GM10847 (cell line): ENCODE data around the gene UGP2.

Experiments used
- POLR2A ChIP-seq: IDR thresholded peaks from 2 replicates; pipeline ENCODE4 v1.6.1; 2011; ENCODE audit not compliant: insufficient read length; ENCODE audit errors: extremely low read depth

The UGP2 gene

GRCh38 chr2:63853527-63854310, 12.0 kb downstream of the UGP2 start:
- TF ChIP-seq POLR2A, result no peak

- TF ChIP-seq POLR2A, result no peak
Observed at GRCh38 chr2:63855418-63856302, 14.0 kb downstream of the UGP2 start.

DNA sequence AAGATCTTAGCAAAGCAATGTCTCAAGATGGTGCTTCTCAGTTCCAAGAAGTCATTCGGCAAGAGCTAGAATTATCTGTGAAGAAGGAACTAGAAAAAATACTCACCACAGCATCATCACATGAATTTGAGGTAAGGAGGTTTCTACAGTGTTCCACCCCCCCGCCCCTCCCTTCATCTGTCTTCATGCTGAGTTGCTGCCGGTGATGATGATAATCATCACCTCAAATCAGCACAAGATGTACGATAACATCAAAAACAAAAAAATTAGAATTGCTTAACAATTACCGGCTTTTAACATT, 14.6 kb downstream of the UGP2 start:
- TF ChIP-seq POLR2A, result no peak

- no peak for TF ChIP-seq POLR2A
Observed at GRCh38 chr2:63858291-63858690, 16.6 kb downstream of the UGP2 start.

DNA sequence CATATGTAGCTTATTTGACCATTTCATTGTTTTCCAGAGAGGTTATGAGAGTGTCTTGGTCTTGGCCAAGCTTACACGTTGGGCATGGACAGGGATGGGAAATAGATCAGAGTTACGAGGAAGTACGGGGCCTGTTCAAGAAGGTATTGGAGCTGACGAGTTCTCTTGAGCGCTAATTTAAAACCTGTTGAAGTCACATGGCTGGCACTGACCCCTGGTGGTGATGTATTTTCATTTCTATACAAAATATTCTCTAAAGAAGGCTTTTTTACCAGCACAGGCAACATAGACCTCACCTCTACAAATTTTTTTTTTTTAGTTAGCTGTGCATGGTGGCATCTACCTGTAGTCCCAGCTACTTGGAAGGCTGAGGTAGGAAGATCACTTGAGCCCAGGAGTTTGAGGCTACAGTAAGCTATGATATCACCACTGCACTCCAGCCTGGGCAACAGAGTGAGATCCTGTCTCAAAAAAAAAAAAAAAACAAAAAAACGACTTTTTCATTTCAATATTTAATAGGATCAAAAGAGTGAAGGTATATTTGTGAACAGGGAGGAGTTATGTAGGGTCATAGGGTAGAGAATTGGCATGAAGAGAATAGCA, 19.6 kb downstream of the UGP2 start:
- no peak for TF ChIP-seq POLR2A

DNA sequence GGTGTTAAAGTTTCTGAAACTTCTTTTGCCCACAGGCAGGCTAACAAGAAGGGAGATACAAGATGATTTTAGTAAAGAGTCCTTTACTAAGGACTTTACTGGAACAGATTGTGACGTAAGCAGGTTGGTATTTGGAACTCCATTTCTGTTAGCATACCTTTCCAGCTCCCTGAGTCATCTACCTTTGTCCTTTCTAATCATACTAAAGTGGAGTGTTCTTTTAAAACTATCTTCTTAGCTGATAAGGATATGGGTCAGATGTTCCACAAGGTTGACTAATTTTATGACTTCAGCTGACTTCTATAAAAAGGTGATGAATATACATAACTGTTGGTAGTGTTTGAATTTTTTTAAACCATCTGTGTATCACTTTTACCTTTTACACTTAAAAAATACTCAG, 21.1 kb downstream of the UGP2 start:
- no peak for TF ChIP-seq POLR2A

DNA sequence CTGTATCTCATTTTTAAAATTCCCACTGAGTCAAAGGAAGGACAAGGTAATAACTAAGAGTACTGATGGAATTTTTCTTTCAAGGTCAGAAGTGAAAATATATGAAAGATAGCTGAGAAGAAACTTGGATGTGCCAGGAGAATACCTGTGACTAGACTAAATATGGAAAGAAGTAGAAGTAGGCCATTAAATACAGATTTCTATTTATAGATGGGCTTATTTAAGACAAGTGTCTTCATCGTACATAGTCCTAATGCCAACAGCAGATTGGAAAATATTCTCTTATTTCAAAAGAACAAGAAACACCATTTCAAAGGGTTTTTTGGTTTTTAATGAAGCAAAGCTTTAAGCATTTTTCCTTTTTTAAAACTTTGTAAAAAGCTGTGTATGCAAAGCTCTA, 22.0 kb downstream of the UGP2 start:
- no peak for TF ChIP-seq POLR2A

DNA sequence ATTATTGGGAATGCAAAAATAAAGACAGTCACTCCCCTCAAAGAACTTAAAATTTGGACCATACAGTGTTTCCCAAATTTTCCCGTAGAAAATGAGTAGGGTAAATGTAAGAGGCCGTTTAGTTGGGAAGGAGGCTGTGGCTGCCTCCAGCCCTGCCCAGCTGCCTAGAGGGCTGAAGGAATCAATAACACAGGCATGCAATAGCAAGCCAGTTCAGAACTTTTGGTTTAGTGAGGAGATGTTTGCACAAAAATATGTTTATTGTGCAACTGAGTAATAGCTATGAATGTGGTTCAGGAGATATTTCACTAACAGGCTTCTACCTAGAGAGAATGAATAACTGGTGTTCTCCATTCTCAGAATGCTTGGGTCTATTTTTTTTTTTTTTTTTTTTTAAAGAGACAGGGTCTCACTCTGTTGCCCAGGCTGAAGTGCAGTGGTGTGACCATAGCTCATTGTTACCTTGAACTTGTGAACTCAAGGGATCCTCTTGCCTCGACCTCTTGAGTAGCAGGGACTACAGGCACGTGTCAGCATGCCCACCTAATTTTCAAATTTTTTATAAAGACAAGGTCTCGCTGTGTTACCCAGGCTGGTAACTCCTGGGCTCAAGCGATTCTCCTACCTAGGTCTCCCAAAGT, 23.6 kb downstream of the UGP2 start:
- no peak for TF ChIP-seq POLR2A

- no peak for TF ChIP-seq POLR2A
Observed at GRCh38 chr2:63866009-63866709, 24.5 kb downstream of the UGP2 start.

GRCh38 chr2:63870679-63871078, 29.0 kb downstream of the UGP2 start:
- no peak for TF ChIP-seq POLR2A

- TF ChIP-seq POLR2A, result no peak
Observed at GRCh38 chr2:63871864-63872263, 30.2 kb downstream of the UGP2 start.

GRCh38 chr2:63872571-63873328, 31.1 kb downstream of the UGP2 start:
- TF ChIP-seq POLR2A, result no peak

DNA sequence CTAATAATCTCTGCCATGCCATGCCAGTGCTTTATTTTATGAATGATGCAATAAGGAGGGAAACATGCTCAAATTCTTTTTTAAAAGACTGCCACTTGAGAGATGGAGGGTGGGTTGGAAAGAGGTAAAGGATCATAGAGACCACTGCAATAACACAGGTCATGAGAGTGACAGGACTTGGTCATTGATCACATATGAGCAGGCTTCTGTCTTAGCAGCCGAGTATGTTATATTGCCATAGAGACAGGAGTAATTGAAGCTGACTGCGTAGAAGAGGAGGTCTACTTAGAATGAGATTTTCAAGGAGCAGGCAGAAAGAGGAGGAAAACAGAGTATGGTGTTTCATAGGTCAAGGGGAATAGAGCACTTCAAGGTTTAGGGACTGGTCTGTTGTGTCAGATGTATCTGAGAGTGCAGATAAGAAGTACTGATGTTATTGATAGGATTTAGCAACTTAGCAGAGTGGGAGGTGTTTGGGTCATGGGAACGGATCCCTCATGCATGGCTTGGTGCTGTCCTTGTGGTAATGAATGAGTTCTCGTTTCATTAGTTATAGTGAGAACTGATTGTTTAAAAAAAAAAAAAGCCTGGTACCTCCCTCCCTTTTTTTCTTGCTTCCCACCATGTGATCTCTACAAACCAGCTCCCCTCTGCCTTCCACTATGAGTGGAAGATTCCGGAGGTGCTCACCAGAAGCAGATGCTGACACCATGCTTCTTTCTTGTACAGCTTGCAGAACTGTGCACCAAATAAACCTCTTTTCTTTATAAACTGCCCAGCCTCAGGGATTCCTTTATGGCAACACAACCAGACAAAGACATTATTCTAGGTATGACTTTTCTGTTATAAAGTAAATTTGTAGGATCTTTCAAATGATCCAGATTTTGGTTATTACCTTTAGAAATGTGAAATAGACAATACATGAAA, 32.8 kb downstream of the UGP2 start:
- TF ChIP-seq POLR2A, result no peak
